Uterus (tissue), 2 donors: ENCODE results near the gene FMOD.

Experiments used
- POLR2A ChIP-seq, 2 donors: fragments of 450-650 bp; IDR thresholded peaks; one replicate each; pipeline ENCODE4 v1.6.1; 2016; ENCODE audit warnings: antibody characterized with exemption in 2 of 2, mild to moderate bottlenecking in 1 of 2, moderate library complexity in 1 of 2
- TF ChIP-seq, protein P1 (sequence below), 4 experiments: fragments of 200-600 bp in 2 of 4; fragments of 450-650 bp in 2 of 4; sonication (generic) in 2 of 4; IDR thresholded peaks; one replicate each; pipeline ENCODE4 v1.5.1; 2016 to 2019; ENCODE audit warnings: antibody characterized with exemption in 4 of 4, mild to moderate bottlenecking in 2 of 4, moderate library complexity in 1 of 4

DNA sequence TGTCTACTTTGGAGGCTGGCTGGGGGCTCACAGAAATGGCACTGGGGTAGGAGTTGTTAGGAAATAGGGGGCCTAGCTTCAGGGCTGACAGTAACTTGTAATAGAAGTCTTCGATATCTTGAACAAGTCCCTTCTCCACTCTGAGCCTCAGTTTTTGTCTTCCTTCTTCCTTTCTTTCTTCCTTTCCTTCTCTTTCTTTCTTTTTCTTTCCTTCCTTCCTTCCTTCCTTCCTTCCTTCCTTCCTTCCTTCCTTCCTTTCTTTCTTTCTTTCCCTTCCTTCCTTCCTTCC, 32.7 kb downstream of the FMOD start:
- no peak for TF ChIP-seq POLR2A (IDR thresholded peaks at IDR 0.05)
- TF ChIP-seq, protein P1, sequence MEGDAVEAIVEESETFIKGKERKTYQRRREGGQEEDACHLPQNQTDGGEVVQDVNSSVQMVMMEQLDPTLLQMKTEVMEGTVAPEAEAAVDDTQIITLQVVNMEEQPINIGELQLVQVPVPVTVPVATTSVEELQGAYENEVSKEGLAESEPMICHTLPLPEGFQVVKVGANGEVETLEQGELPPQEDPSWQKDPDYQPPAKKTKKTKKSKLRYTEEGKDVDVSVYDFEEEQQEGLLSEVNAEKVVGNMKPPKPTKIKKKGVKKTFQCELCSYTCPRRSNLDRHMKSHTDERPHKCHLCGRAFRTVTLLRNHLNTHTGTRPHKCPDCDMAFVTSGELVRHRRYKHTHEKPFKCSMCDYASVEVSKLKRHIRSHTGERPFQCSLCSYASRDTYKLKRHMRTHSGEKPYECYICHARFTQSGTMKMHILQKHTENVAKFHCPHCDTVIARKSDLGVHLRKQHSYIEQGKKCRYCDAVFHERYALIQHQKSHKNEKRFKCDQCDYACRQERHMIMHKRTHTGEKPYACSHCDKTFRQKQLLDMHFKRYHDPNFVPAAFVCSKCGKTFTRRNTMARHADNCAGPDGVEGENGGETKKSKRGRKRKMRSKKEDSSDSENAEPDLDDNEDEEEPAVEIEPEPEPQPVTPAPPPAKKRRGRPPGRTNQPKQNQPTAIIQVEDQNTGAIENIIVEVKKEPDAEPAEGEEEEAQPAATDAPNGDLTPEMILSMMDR (IDR thresholded peaks at IDR 0.05) = no peak
